GM13976 (cell line): ENCODE data around the gene XPC.

Source experiments
- DNase-seq: peaks from one replicate; pipeline ENCODE4 v3.0.0; 2012; ENCODE audit warnings: low spot score
- CTCF ChIP-seq: IDR thresholded peaks from 2 replicates; pipeline ENCODE4 v1.5.1; 2012; ENCODE audit warnings: borderline replicate concordance, mild to moderate bottlenecking; ENCODE audit not compliant: insufficient read depth; ENCODE audit errors: extremely low read depth, missing control alignments, control extremely low read depth
- in situ Hi-C: fragments of 300-500 bp; cut with MboI; formaldehyde crosslinking; loops from one replicate; pipeline ENCODE4 v1.12.0; 2022; ENCODE audit warnings: low sequenced_read_pairs, mixed read lengths, inconsistent platforms; ENCODE audit not compliant: unreplicated experiment

Gene XPC

GRCh38 chr3:14201940-14202684 is 23.7 kb upstream of the XPC start:
- in situ Hi-C loops = no loop called here
- DNase-seq = no peak
- no peak for TF ChIP-seq CTCF

DNA sequence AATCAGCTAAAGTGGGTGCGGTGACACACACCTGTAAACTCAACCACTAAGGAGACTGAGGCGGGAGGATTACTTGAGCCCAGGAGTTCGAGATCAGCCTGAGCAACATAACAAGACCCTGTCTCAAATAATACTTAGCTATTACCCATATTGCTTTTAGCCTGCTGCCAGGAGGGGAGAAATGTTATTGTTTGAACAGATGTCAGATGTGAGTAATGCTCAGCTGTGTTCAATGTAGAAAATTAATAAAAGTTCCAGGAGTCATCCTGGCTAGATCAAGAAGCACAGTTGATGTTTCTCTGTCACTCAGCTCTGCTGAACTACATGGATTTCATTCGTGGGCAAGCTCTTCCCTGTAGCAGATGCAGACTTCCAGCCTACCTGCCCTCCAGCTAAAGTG is 22.4 kb upstream of the XPC start:
- DNase-seq = no peak
- no peak for TF ChIP-seq CTCF
- in situ Hi-C loops = no loop called here

DNA sequence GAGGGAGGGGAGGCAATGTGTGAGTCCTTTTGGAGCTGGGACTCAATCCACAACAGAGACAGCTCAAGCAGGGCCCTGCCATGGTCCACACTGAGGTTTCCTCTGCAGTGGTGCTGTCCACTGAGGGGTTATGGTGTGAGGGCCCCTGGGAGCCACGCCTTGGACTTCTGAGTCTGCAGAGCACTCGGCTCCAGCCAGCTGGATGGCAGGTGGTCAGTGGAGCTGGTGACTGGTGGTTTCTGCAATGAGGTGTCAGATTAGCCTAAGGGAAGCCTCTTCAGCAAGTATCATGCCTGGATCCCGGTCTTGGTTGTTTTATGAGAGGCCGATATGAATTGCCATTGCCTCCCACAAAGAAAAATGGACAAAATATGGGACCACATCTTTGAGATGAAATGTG is 21.9 kb upstream of the XPC start:
- TF ChIP-seq CTCF = no peak
- in situ Hi-C loops = no loop called here
- DNase-seq = no peak

- in situ Hi-C loops = no loop called here
- no peak for TF ChIP-seq CTCF
- DNase-seq = no peak
Observed at GRCh38 chr3:14199641-14200040, 21.2 kb upstream of the XPC start.

GRCh38 chr3:14194865-14195264 is 16.5 kb upstream of the XPC start:
- TF ChIP-seq CTCF = no peak
- DNase-seq = peak; percentile 32
- in situ Hi-C loops = no loop called here

DNA sequence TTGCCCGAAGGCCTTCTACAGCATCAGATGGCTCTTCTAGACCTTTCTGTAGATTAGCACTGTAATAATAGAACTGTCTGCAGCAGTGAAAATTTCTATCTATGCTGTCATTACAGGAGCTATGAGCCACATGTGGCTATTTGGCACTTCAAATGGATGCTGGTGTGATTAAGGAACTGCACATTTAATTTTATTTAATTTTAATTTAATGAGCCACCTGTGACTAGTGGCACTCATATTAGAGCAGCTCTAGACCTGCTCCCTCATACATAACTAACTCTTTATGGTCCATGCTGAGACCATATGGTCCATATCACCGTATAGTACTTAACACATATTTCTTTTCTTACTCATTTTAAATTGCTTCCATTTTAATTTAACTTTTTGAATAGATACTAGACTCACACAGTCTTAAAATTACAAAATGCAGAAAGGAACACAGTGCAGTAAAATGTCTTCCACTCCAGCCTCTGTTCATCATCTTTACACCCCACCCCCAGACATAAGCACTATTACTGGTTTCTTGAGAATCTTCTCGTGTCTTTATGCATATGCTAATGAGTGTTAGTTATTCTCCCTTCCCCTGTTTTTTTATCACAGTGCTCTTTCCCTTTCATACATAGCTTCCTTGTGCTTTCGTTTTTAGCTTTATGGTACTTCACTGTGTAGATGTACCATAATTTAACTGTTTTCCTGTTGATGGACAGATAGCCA is 9.8 kb upstream of the XPC start:
- in situ Hi-C loops = no loop called here
- TF ChIP-seq CTCF = no peak
- no peak for DNase-seq
